GM21526 (cell line): ENCODE data around the gene TRMT10C.

Experiments
- ATAC-seq: cut with Tn5 transposase; IDR thresholded peaks from one replicate; pipeline ENCODE4 v1.9.1; 2021; ENCODE audit warnings: moderate library complexity; ENCODE audit not compliant: unreplicated experiment, low FRiP score

The TRMT10C gene

GRCh38 chr3:101615525-101615924 is 53.9 kb downstream of the TRMT10C start:
- no peak for ATAC-seq
